ENCODE data around the gene KMT2A. TPM values are rescaled to one million over a fixed set of nuclear protein-coding genes. Genes with fewer than 3 reads are reported as not detected.

Gene KMT2A
- total and polyA plus RNA-seq, 2 donors (not counting 3 experiments of a cell fraction or from before 2014, with no cell fraction given), result 23.5 to 63.9 TPM

GRCh38 chr11:118427707-118428106 lies 8.6 kb upstream of the KMT2A start:
- no peak overlapping the region for H3K27ac ChIP-seq (ENCODE audit: insufficient read depth, low read depth, low read length)
- H3K9me1 ChIP-seq (replicated peaks; ENCODE audit: control insufficient read depth, extremely low read depth, insufficient read depth, low read length), result no peaks in the 10 kb centered on the region
- BruUV-seq (replicated peaks), result no TSS peak
- no peaks in the 10 kb centered on the region for H4K20me1 ChIP-seq (replicated peaks; ENCODE audit: control insufficient read depth, extremely low read depth, insufficient read depth, low read length)
- no peak overlapping the region for H2AFZ ChIP-seq (ENCODE audit: low read depth, low read length)
- CTCF ChIA-PET, result interaction anchor here (1.0 to 1.5 kb wide), 3 partner anchors 8 to 20 kb away, joined by 3 to 4 read pairs (median 3); partner anchors contain the start of gene KMT2A
- no peaks in the 10 kb centered on the region for H3K9me3 ChIP-seq (replicated peaks; ENCODE audit: control insufficient read depth, insufficient read depth, low read length)
- H3K36me3 ChIP-seq (ENCODE audit: control insufficient read depth in 2 of 2, extremely low read depth in 1 of 2, insufficient read depth in 2 of 2, low read length in 2 of 2), result no peaks in the 10 kb centered on the region
- DNase-seq (ENCODE audit: low read depth, low spot score) (no peak), FAIRE-seq (no peak)
- peaks cover 0 to 5% of the 10 kb centered on the region in 2 experiments for H3K27me3 ChIP-seq (ENCODE audit: control insufficient read depth in 2 of 2, insufficient read depth in 2 of 2, low read length in 2 of 2)
- H3K79me2 ChIP-seq (ENCODE audit: control insufficient read depth, insufficient read depth, low read length), result no peaks in the 10 kb centered on the region
- dilution Hi-C loops (cut with MboI; ENCODE audit: extremely low pct_ligation_motif_present, low sequenced_read_pairs) (no loop called here), intact Hi-C loops (cut with micrococcal nuclease) (no loop called here)
- H3K4me3 ChIP-seq (replicated peaks in 1 of 3; ENCODE audit: insufficient read depth in 1 of 3, low read depth in 1 of 3, low read length in 3 of 3), result no peak overlapping the region
- TF ChIP-seq MAX (IDR thresholded peaks at IDR 0.05; ENCODE audit: insufficient read depth, insufficient read length) (no peak), MYC (IDR thresholded peaks at IDR 0.05; ENCODE audit: low read depth, low read length) (no peak), FOS (IDR thresholded peaks at IDR 0.05; ENCODE audit: borderline replicate concordance, insufficient read depth, low read length) (no peak), POLR2A (IDR thresholded peaks at IDR 0.05; ENCODE audit: low read depth, low read length) (no peak), POLR2AphosphoS5 (IDR thresholded peaks at IDR 0.05; ENCODE audit: insufficient read depth, low read depth, low read length) (no peak), GATA2 (IDR thresholded peaks at IDR 0.05; ENCODE audit: insufficient read depth, insufficient read length, low read depth, low read length) (no peak), CTCF (IDR thresholded peaks at IDR 0.05; ENCODE audit: extremely low read depth in 1 of 2, insufficient read depth in 1 of 2, low read depth in 1 of 2, low read length in 2 of 2) (no peak), JUN (IDR thresholded peaks at IDR 0.05; ENCODE audit: borderline replicate concordance, insufficient read depth, insufficient read length, low read depth) (no peak), EZH2 (IDR thresholded peaks at IDR 0.05; ENCODE audit: borderline replicate concordance, low read depth, low read length, severe bottlenecking) (no peak)
- no peaks in the 10 kb centered on the region for H3K4me1 ChIP-seq (ENCODE audit: control insufficient read depth, extremely low read depth, insufficient read depth, low read length)
- no peak overlapping the region for H3K9ac ChIP-seq (replicated peaks; ENCODE audit: extremely low read depth, insufficient read depth, low read length)
- H3K4me2 ChIP-seq (ENCODE audit: insufficient read depth, low read length), result no peak overlapping the region
- POLR2A ChIA-PET, result no interaction called here
